Muscle of arm (tissue), 12 donors: ENCODE data around the gene HDAC9. TPM values are rescaled to one million over a fixed set of nuclear protein-coding genes. Genes with fewer than 3 reads are reported as not detected.
"Not testable (repeated sequence)": the region's sequence is repeated elsewhere in the genome, so short reads cannot be mapped to it uniquely, and the experiment has no call there.

Experiments
- DNase-seq: peaks from one replicate; pipeline ENCODE4 v3.0.0-alpha.2; 2013
- polyA plus RNA-seq, 12 donors: library from polyadenylated mRNA; unstranded; fragments of 120-200 nt; gene quantifications; one replicate each; pipeline ENCODE4 v1.2.1, GENCODE V29; 2013; ENCODE audit not compliant: insufficient read length in 12 of 12

Gene HDAC9
- polyA plus RNA-seq, 12 donors = 17.3 to 30.0 (median 20.0) TPM; not detected in 1

GRCh38 chr7:19017374-19017773 lies 521.8 kb downstream of the HDAC9 start:
- no peak for DNase-seq

- no peak for DNase-seq
Observed at GRCh38 chr7:19020062-19020461, 524.5 kb downstream of the HDAC9 start.

GRCh38 chr7:19020711-19021110 lies 525.2 kb downstream of the HDAC9 start:
- DNase-seq = no peak

- no peak for DNase-seq
Observed at GRCh38 chr7:19023477-19023876, 527.9 kb downstream of the HDAC9 start.

GRCh38 chr7:19024261-19024660 lies 528.7 kb downstream of the HDAC9 start:
- no peak for DNase-seq

GRCh38 chr7:19026888-19027287 lies 531.3 kb downstream of the HDAC9 start:
- DNase-seq = no peak

GRCh38 chr7:19030281-19030680 lies 534.7 kb downstream of the HDAC9 start:
- DNase-seq = no peak

- DNase-seq = not testable (repeated sequence)
Observed at GRCh38 chr7:19032942-19033341, 537.4 kb downstream of the HDAC9 start.

- no peak for DNase-seq
Observed at GRCh38 chr7:19051767-19052375, 556.3 kb downstream of the HDAC9 start.
